ENCODE data around the gene CCNY. TPM values are rescaled to one million over a fixed set of nuclear protein-coding genes. Genes with fewer than 3 reads are reported as not detected.

CCNY gene
- polyA plus RNA-seq, 2 of the 4 experiments (the other 2 are of a cell fraction) = 28.1 to 55.5 TPM

GRCh38 chr10:35564341-35564968 is 228.1 kb downstream of the CCNY start (continued):
- TF ChIP-seq REST (IDR thresholded peaks at IDR 0.05) (no peak), ZC3H11A (IDR thresholded peaks at IDR 0.05) (no peak)

GRCh38 chr10:35565602-35566081 is 229.3 kb downstream of the CCNY start:
- no peak for TF ChIP-seq CTCF (IDR thresholded peaks at IDR 0.05)
- ATAC-seq = no peak
- Histone ChIP-seq H3K4me3 (no peak overlapping the region), H3K4me2 (no peak overlapping the region), H3K27ac (no peak overlapping the region), H3K9me3 (no peaks in the 10 kb centered on the region), H3K4me1 (no peaks in the 10 kb centered on the region)
- POLR2A ChIA-PET = no interaction called here
- 92% methylated on average over 8 of the region's 8 CpGs for WGBS (ENCODE audit: missing lambda C conversion rate)
- DNase-seq (ENCODE audit: low read depth in 1 of 2, low spot score in 1 of 2) = no peak
- CTCF ChIA-PET = interaction anchor here (0.6 to 2.1 kb wide), 5 partner anchors 10 to 438 kb away, joined by 3 to 9 read pairs (median 4); no protein-coding TSS in a partner anchor
- FAIRE-seq = no peak

- DNase-seq (ENCODE audit: low read depth in 1 of 2, low spot score in 1 of 2) = no peak
- no peak for FAIRE-seq
- ATAC-seq = no peak
- ChIA-PET CTCF (interaction anchor here (0.6 kb wide), 1 partner anchor 314 kb away, joined by 3 read pairs; no protein-coding TSS in a partner anchor), POLR2A (no interaction called here)
- Histone ChIP-seq H3K4me1 (no peaks in the 10 kb centered on the region), H3K9me3 (no peaks in the 10 kb centered on the region), H3K4me3 (no peak overlapping the region), H3K27ac (no peak overlapping the region), H3K4me2 (no peak overlapping the region)
- TF ChIP-seq JUNB (IDR thresholded peaks at IDR 0.05) (no peak), ZSCAN20 (CRISPR knock-in tag; IDR thresholded peaks at IDR 0.05) (no peak), CEBPB (IDR thresholded peaks at IDR 0.05) (no peak), POLR2AphosphoS2 (conservative IDR thresholded peaks at IDR 0.05; ENCODE audit: low read length) (no peak), REST (IDR thresholded peaks at IDR 0.05) (no peak), NFE2L2 (conservative IDR thresholded peaks at IDR 0.05; ENCODE audit: low read length) (no peak)
- 91% methylated on average over 6 of the region's 6 CpGs for WGBS (ENCODE audit: missing lambda C conversion rate)
These were observed 231.6 kb downstream of the CCNY start for GRCh38 chr10:35567951-35568350.

GRCh38 chr10:35568483-35569015 is 232.2 kb downstream of the CCNY start:
- ATAC-seq = no peak
- ChIA-PET CTCF (no interaction called here), POLR2A (no interaction called here)
- FAIRE-seq = no peak
- no peak for DNase-seq (ENCODE audit: low read depth in 1 of 2, low spot score in 1 of 2)
- Histone ChIP-seq H3K4me3 (no peak overlapping the region), H3K4me1 (no peaks in the 10 kb centered on the region), H3K4me2 (no peak overlapping the region), H3K27ac (no peak overlapping the region), H3K9me3 (no peaks in the 10 kb centered on the region)
- WGBS (ENCODE audit: missing lambda C conversion rate) = 91% methylated on average over 16 of the region's 20 CpGs
- TF ChIP-seq POLR2A (IDR thresholded peaks at IDR 0.05; ENCODE audit: low read length) = no peak
- TF ChIP-seq E2F6 (IDR thresholded peaks at IDR 0.05; ENCODE audit: borderline replicate concordance, low read depth) = no peak
- TF ChIP-seq EHMT2 (IDR thresholded peaks at IDR 0.05; ENCODE audit: low read depth) = no peak
- TF ChIP-seq ZFP36 (IDR thresholded peaks at IDR 0.05; ENCODE audit: borderline replicate concordance, partially characterized antibody) = no peak
- no peak for TF ChIP-seq CHD2 (IDR thresholded peaks at IDR 0.05; ENCODE audit: low read length, partially characterized antibody)
- TF ChIP-seq RNF2 (IDR thresholded peaks at IDR 0.05; ENCODE audit: borderline replicate concordance, low read depth) = no peak
- no peak for TF ChIP-seq NPAS2 (CRISPR knock-in tag; IDR thresholded peaks at IDR 0.05; ENCODE audit: borderline replicate concordance)
- no peak for TF ChIP-seq BHLHE40 (IDR thresholded peaks at IDR 0.05; ENCODE audit: low read depth, low read length)
- TF ChIP-seq HOXB13 (CRISPR knock-in tag; IDR thresholded peaks at IDR 0.05; ENCODE audit: low read depth) = no peak
- no peak for TF ChIP-seq SMC3 (IDR thresholded peaks at IDR 0.05)
- no peak for TF ChIP-seq MAX (IDR thresholded peaks at IDR 0.05)
- no peak for TF ChIP-seq ZC3H11A (IDR thresholded peaks at IDR 0.05)
- TF ChIP-seq HOXB5 (CRISPR knock-in tag; IDR thresholded peaks at IDR 0.05) = no peak
